Endodermal cell (in vitro differentiated cells): ENCODE results near the gene RNU6-9. TPM values are rescaled to one million over a fixed set of nuclear protein-coding genes. Genes with fewer than 3 reads are reported as not detected.

Experiments
- DNase-seq: peaks from one replicate; pipeline ENCODE4 v3.0.0-alpha.2; 2017
- H3K27ac ChIP-seq: 2 replicates; pipeline ENCODE4 v1.5.1; 2013; ENCODE audit warnings: mild to moderate bottlenecking, low read depth, low read length, moderate library complexity
- H3K27me3 ChIP-seq: 2 replicates; pipeline ENCODE4 v1.6.1; 2013; ENCODE audit warnings: mild to moderate bottlenecking, low read length, moderate library complexity; ENCODE audit not compliant: insufficient read depth, control insufficient read depth, poor library complexity, severe bottlenecking
- H3K36me3 ChIP-seq: 2 replicates; pipeline ENCODE4 v1.7.0; 2013; ENCODE audit warnings: mild to moderate bottlenecking, low read length, moderate library complexity; ENCODE audit not compliant: control insufficient read depth, insufficient read depth
- H3K4me1 ChIP-seq: one replicate; pipeline ENCODE4 v1.7.0; 2013; ENCODE audit warnings: low read length; ENCODE audit not compliant: control insufficient read depth, insufficient read depth
- H3K4me3 ChIP-seq: 2 replicates; pipeline ENCODE4 v1.5.1; 2013; ENCODE audit warnings: mild to moderate bottlenecking, low read length, moderate library complexity
- H3K9ac ChIP-seq: 2 replicates; pipeline ENCODE4 v1.6.1; 2013; ENCODE audit warnings: mild to moderate bottlenecking, low read length, moderate library complexity; ENCODE audit not compliant: poor library complexity, severe bottlenecking; ENCODE audit errors: extremely low read depth
- H3K9me3 ChIP-seq: 2 replicates; pipeline ENCODE4 v1.6.1; 2013; ENCODE audit warnings: mild to moderate bottlenecking, low read length, moderate library complexity; ENCODE audit not compliant: control insufficient read depth
- H3K27ac Mint-ChIP-seq: 2 replicates; pipeline ENCODE4 v1.8.0; 2020; ENCODE audit warnings: mixed read lengths
- H3K27me3 Mint-ChIP-seq: 2 replicates; pipeline ENCODE4 v1.8.0; 2021; ENCODE audit warnings: mild to moderate bottlenecking, mixed read lengths; ENCODE audit not compliant: insufficient read depth
- H3K36me3 Mint-ChIP-seq: 2 replicates; pipeline ENCODE4 v1.8.0; 2020; ENCODE audit warnings: low read depth, mixed read lengths
- H3K4me1 Mint-ChIP-seq: 2 replicates; pipeline ENCODE4 v1.8.0; 2020; ENCODE audit warnings: mixed read lengths
- H3K4me3 Mint-ChIP-seq: 2 replicates; pipeline ENCODE4 v1.8.0; 2020; ENCODE audit warnings: mild to moderate bottlenecking, moderate library complexity, mixed read lengths
- H3K9me3 Mint-ChIP-seq: 2 replicates; pipeline ENCODE4 v1.8.0; 2020; ENCODE audit warnings: mild to moderate bottlenecking, mixed read lengths
- WGBS, 2 experiments: methylation state at CpG; one replicate each; pipeline versions ENCODE4 v1.1.5 to v1.1.7; 2013; ENCODE audit warnings: missing lambda C conversion rate in 2 of 2, mixed read lengths in 1 of 2; ENCODE audit not compliant: insufficient coverage in 1 of 2, insufficient read length in 1 of 2; 5-methylcytosine and 5-hydroxymethylcytosine counted together
- total RNA-seq, 2 donors: library from RNA; stranded (reverse); fragmentation: NEBNext Ultra II Directional in 1 of 2; extraction: Animal tissue kit (Norgen Biotek cat#: 25700) in 1 of 2; gene quantifications; 2 replicates in 1 of 2; 3 replicates in 1 of 2; pipeline ENCODE4 v1.2.1, GENCODE V29; 2021
- TF ChIP-seq, protein P1 (sequence below): fragments of 200-600 bp; sonication (generic); conservative IDR thresholded peaks from 2 replicates; pipeline ENCODE4 v1.5.0; 2021; ENCODE audit warnings: antibody characterized with exemption, mild to moderate bottlenecking

RNU6-9 gene
- total RNA-seq, 2 donors from 2014 or later = not detected

DNA sequence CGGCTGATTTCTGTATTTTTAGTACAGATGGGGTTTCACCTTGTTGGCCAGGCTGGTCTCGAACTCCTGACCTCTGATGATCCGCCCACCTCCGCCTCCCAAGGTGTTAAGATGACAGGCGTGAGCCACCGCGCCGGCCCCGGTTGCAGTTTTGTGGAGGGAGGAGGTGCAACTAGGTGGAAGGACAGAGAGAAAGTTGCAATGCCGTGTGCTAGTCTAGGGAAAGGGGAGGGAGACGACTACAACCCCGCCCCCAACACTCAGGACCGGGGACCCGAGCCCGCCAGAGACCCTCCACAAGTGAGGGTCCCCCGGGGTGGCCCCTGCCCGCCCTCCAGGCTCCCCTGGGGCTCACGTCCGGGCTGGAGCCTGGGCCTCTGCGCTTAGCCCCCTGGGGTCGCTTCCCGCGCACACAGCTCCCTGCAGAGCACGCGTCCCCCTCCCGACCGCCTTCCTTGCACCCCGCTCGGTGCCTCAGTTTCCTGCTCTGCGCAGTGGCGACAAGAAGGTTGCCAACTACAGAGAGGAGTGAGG, 31.3 kb downstream of the RNU6-9 start:
- Mint-ChIP-seq H3K9me3 (no peaks in the 10 kb centered on the region), H3K27me3 (peaks cover 24% of the 10 kb centered on the region), H3K36me3 (peaks cover 6% of the 10 kb centered on the region), H3K4me3 (peak overlapping the region; percentile 71), H3K4me1 (no peaks in the 10 kb centered on the region), H3K27ac (peak overlapping the region; percentile 76)
- 15 to 16% methylated on average over 22 to 30 of the region's 31 CpGs for WGBS, 2 experiments
- H3K4me1 ChIP-seq = no peaks in the 10 kb centered on the region
- H3K9ac ChIP-seq = peak overlapping the region; percentile 93
- H3K4me3 ChIP-seq = peak overlapping the region; percentile 83
- no peaks in the 10 kb centered on the region for H3K36me3 ChIP-seq
- peaks cover 20% of the 10 kb centered on the region for H3K27me3 ChIP-seq
- DNase-seq = peak; percentile 81
- TF ChIP-seq, protein P1, sequence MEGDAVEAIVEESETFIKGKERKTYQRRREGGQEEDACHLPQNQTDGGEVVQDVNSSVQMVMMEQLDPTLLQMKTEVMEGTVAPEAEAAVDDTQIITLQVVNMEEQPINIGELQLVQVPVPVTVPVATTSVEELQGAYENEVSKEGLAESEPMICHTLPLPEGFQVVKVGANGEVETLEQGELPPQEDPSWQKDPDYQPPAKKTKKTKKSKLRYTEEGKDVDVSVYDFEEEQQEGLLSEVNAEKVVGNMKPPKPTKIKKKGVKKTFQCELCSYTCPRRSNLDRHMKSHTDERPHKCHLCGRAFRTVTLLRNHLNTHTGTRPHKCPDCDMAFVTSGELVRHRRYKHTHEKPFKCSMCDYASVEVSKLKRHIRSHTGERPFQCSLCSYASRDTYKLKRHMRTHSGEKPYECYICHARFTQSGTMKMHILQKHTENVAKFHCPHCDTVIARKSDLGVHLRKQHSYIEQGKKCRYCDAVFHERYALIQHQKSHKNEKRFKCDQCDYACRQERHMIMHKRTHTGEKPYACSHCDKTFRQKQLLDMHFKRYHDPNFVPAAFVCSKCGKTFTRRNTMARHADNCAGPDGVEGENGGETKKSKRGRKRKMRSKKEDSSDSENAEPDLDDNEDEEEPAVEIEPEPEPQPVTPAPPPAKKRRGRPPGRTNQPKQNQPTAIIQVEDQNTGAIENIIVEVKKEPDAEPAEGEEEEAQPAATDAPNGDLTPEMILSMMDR = no peak
- no peak overlapping the region for H3K27ac ChIP-seq
- H3K9me3 ChIP-seq = no peaks in the 10 kb centered on the region

DNA sequence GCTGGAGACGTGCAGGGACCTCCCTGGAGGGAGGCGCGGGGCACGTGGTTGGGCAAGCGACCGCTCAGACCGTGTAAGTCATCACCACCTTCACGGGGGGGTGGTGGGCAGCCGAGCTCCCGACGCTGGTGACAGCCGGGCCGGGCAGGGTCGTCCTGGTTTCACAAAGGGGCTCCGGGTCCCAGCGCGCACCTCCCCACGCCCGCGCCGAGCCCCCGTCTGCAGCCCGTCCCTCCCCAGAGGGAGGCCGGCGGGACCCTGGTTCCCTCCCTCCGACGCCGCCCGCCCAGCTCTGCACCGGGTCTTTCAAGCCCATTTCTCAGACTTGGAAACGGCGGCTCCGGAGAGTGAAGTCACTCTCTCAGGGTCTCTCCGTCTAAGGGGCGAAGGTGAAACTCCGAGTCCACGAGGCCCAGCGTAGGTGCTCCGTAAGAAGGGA, 31.8 kb downstream of the RNU6-9 start:
- DNase-seq = no peak
- WGBS, 2 experiments = 0% methylated on average over 36 to 39 of the region's 39 CpGs
- peaks cover 10% of the 10 kb centered on the region for H3K36me3 Mint-ChIP-seq
- Histone ChIP-seq H3K27ac (peak overlapping the region; percentile 75), H3K9ac (peak overlapping the region; percentile 93), H3K4me3 (peak overlapping the region; percentile 83), H3K27me3 (peaks cover 15% of the 10 kb centered on the region), H3K36me3 (peaks cover 4% of the 10 kb centered on the region), H3K9me3 (no peaks in the 10 kb centered on the region), H3K4me1 (no peaks in the 10 kb centered on the region)
- TF ChIP-seq, protein P1 = no peak
- no peaks in the 10 kb centered on the region for H3K9me3 Mint-ChIP-seq
- no peaks in the 10 kb centered on the region for H3K4me1 Mint-ChIP-seq
- H3K27ac Mint-ChIP-seq = peak overlapping the region; percentile 78
- peak overlapping the region; percentile 71 for H3K4me3 Mint-ChIP-seq
- peaks cover 19% of the 10 kb centered on the region for H3K27me3 Mint-ChIP-seq

DNA sequence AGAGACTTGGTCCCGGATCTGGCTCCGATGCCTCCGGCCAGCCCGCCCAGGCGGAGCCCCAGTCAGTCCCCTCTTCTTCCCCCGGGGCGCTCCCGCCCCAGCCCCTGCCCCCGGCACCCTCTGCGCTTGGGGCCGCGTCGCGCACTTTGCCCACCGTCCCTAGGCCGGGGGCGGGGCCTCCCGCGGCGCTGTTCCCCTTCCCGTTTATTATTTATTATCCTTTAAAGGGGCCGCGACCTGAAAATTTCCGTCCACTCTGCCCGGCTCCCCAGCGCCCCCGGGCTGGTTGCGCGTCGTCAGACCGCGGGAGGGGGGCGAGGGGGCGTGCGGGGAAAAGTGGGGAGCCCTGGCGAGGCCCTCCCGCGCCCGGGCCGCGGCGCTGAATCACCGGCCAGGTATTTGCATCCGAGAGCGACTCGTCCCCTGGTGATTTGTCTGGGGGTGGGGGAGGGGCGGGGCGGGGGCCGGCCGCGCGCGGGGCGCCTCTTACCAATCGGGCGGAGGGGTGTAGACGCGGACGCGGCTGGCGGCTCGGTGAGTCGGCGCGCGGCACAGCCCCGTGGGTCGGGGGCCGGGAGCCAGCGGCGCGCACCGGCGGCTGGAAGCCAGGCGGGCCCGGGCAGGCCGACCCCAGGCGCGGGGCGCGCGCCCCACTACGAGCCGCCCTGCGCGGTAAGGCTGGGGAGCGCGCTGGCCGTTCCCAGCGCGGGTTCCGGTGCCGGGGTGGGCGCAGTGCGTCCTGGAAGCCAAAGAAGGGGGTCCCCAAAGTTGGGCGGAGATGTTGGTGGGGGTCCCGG, 32.4 kb downstream of the RNU6-9 start, which contains the start of gene ARID3A:
TSS of gene ARID3A (plus strand) at position 510 of the 797 bp plus-strand sequence. CDS start 3,494 bp downstream, outside the sequence.
- peak within 1 kb of the TSS; percentile 89 for H3K27ac Mint-ChIP-seq
- WGBS, 2 experiments = 0 to 1% methylated on average over 31 to 91 of the region's 97 CpGs
- H3K4me1 Mint-ChIP-seq = no peaks in the 10 kb centered on the region
- Histone ChIP-seq H3K9me3 (no peaks in the 10 kb centered on the region), H3K27ac (peak within 1 kb of the TSS; percentile 75), H3K27me3 (peaks cover 9% of the 10 kb centered on the region), H3K4me3 (peak within 1 kb of the TSS; percentile 84), H3K4me1 (no peaks in the 10 kb centered on the region), H3K9ac (peak within 1 kb of the TSS; percentile 93), H3K36me3 (peaks cover 6% of the 10 kb centered on the region)
- peaks cover 14% of the 10 kb centered on the region for H3K27me3 Mint-ChIP-seq
- TF ChIP-seq, protein P1 = no peak
- peak within 1 kb of the TSS; percentile 71 for H3K4me3 Mint-ChIP-seq
- peak; percentile 93 for DNase-seq
- H3K36me3 Mint-ChIP-seq = peaks cover 15% of the 10 kb centered on the region
- no peaks in the 10 kb centered on the region for H3K9me3 Mint-ChIP-seq
